OCI-LY7 (cell line): Measurements from ENCODE around the gene KCNN3.

Experiments used
- EZH2phosphoT487 ChIP-seq: fragments of 200-600 bp; sonication (generic); IDR thresholded peaks from 2 replicates; pipeline ENCODE4 v1.6.1; 2018; ENCODE audit warnings: low read depth, borderline replicate concordance, mild to moderate bottlenecking, mixed run types, antibody characterized with exemption, low read length, moderate library complexity, mixed read lengths
- TF ChIP-seq, protein P1 (sequence below): fragments of 200-600 bp; sonication (generic); conservative IDR thresholded peaks from 2 replicates; pipeline ENCODE4 v1.5.1; 2014; ENCODE audit warnings: mild to moderate bottlenecking, antibody characterized with exemption, low read length, moderate library complexity, mixed read lengths

DNA sequence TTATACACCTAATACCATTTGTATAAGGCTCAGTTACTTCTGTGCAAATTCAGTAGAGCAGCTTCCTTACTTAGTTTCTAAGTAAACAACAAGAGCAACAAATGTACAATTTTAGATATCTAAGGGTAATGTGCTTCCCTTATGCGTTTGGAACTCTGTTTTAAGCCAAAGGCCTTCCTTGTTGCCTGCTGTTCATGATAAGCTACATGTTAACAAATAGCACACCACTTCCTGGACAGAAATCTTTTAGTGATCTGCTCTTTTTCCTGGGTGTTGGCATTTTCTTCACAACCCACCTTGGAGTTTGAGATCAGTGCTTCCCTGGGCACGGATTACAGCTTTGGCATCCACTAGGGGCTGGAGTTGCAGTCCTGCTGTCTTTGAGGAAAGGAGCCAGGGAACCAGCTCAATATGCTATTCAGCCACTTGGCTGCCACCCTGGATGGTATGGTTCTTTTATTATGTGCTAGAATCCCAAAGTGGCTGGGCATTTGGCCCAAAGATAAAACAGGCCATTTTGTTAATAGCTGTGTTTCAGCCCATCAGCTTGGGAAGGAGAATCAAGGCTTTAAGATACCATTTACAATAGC, 206.5 kb downstream of the KCNN3 start:
- TF ChIP-seq, protein P1, sequence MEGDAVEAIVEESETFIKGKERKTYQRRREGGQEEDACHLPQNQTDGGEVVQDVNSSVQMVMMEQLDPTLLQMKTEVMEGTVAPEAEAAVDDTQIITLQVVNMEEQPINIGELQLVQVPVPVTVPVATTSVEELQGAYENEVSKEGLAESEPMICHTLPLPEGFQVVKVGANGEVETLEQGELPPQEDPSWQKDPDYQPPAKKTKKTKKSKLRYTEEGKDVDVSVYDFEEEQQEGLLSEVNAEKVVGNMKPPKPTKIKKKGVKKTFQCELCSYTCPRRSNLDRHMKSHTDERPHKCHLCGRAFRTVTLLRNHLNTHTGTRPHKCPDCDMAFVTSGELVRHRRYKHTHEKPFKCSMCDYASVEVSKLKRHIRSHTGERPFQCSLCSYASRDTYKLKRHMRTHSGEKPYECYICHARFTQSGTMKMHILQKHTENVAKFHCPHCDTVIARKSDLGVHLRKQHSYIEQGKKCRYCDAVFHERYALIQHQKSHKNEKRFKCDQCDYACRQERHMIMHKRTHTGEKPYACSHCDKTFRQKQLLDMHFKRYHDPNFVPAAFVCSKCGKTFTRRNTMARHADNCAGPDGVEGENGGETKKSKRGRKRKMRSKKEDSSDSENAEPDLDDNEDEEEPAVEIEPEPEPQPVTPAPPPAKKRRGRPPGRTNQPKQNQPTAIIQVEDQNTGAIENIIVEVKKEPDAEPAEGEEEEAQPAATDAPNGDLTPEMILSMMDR: no peak
- TF ChIP-seq EZH2phosphoT487: no peak
